GM21526 (cell line): ENCODE results near the gene DIS3L2.

ENCODE experiments used
- ATAC-seq: cut with Tn5 transposase; IDR thresholded peaks from one replicate; pipeline ENCODE4 v1.9.1; 2021; ENCODE audit warnings: moderate library complexity; ENCODE audit not compliant: unreplicated experiment, low FRiP score

The DIS3L2 gene

GRCh38 chr2:231961349-231962166, at the start of gene DIS3L2:
Gene DIS3L2, plus strand, starts transcription at chr2:231961713. Its CDS starts 53,215 bp downstream, at chr2:232014928.
- peak; percentile 84 for ATAC-seq

- no peak for ATAC-seq
Measured at GRCh38 chr2:231914077-231914690, 47.3 kb upstream of the DIS3L2 start.

GRCh38 chr2:231917280-231918066, 44.0 kb upstream of the DIS3L2 start:
- ATAC-seq, result no peak

GRCh38 chr2:231918501-231919330, 42.8 kb upstream of the DIS3L2 start:
- no peak for ATAC-seq

GRCh38 chr2:231919341-231920035, 42.0 kb upstream of the DIS3L2 start:
- ATAC-seq, result no peak

- ATAC-seq, result no peak
Measured at GRCh38 chr2:231920366-231920765, 41.1 kb upstream of the DIS3L2 start.

GRCh38 chr2:231920795-231921194, 40.7 kb upstream of the DIS3L2 start:
- no peak for ATAC-seq

GRCh38 chr2:231922311-231923009, 39.1 kb upstream of the DIS3L2 start:
- no peak for ATAC-seq

- no peak for ATAC-seq
Measured at GRCh38 chr2:231923010-231923344, 38.5 kb upstream of the DIS3L2 start.

GRCh38 chr2:231923951-231924888, 37.3 kb upstream of the DIS3L2 start:
- ATAC-seq, result no peak

GRCh38 chr2:231924889-231925275, 36.6 kb upstream of the DIS3L2 start:
- no peak for ATAC-seq

- no peak for ATAC-seq
Measured at GRCh38 chr2:231925303-231926179, 36.0 kb upstream of the DIS3L2 start.

- peak; percentile 48 for ATAC-seq
Measured at GRCh38 chr2:231926180-231926741, 35.3 kb upstream of the DIS3L2 start, which contains the start of gene NPPC. Gene NPPC, minus strand, starts transcription at chr2:231926396. Its CDS starts 147 bp downstream, at chr2:231926249.

GRCh38 chr2:231926761-231927565, 34.5 kb upstream of the DIS3L2 start:
- ATAC-seq, result no peak

- no peak for ATAC-seq
Measured at GRCh38 chr2:231927566-231927890, 34.0 kb upstream of the DIS3L2 start.

- no peak for ATAC-seq
Measured at GRCh38 chr2:231928481-231928880, 33.0 kb upstream of the DIS3L2 start.
